RWPE2 (cell line): ENCODE measurements around the gene CEP164.

Experiments used
- ATAC-seq: fragments of 200-7000 bp; cut with Tn5 transposase; 3 replicates; pipeline ENCODE4 v1.9.1; 2021; ENCODE audit warnings: low read depth
- DNase-seq: peaks from one replicate; pipeline ENCODE4 v3.0.0-alpha.2; 2020; ENCODE audit warnings: low spot score
- H3K27ac ChIP-seq: fragments of 450-650 bp; 2 replicates; pipeline ENCODE4 v1.5.1; 2017; ENCODE audit warnings: mild to moderate bottlenecking; ENCODE audit not compliant: poor library complexity, severe bottlenecking
- H3K27me3 ChIP-seq: fragments of 250-450 bp; sonication (Bioruptor Pico); 2 replicates; pipeline ENCODE4 v1.5.1; 2021; ENCODE audit warnings: mild to moderate bottlenecking, moderate library complexity; ENCODE audit not compliant: insufficient read depth, poor library complexity, severe bottlenecking
- H3K36me3 ChIP-seq: fragments of 250-450 bp; sonication (Bioruptor Pico); 2 replicates; pipeline ENCODE4 v1.5.1; 2020; ENCODE audit warnings: low read depth, mild to moderate bottlenecking, moderate library complexity
- H3K4me1 ChIP-seq: fragments of 250-450 bp; sonication (Bioruptor Pico); 2 replicates; pipeline ENCODE4 v1.5.1; 2021; ENCODE audit warnings: mild to moderate bottlenecking, moderate library complexity; ENCODE audit not compliant: insufficient read depth, poor library complexity, severe bottlenecking
- H3K4me3 ChIP-seq: fragments of 250-450 bp; sonication (Bioruptor Pico); 2 replicates; pipeline ENCODE4 v1.5.1; 2021; ENCODE audit warnings: mild to moderate bottlenecking, moderate library complexity; ENCODE audit not compliant: severe bottlenecking
- H3K9me3 ChIP-seq: fragments of 250-450 bp; sonication (Bioruptor Pico); 2 replicates; pipeline ENCODE4 v1.5.1; 2021; ENCODE audit warnings: mild to moderate bottlenecking, moderate library complexity; ENCODE audit not compliant: severe bottlenecking
- CTCF ChIP-seq: fragments of 450-650 bp; IDR thresholded peaks from one replicate; pipeline ENCODE4 v1.5.1; 2017; ENCODE audit warnings: mild to moderate bottlenecking, moderate library complexity; ENCODE audit not compliant: poor library complexity, severe bottlenecking

Gene CEP164

GRCh38 chr11:117435326-117435725 lies 107.7 kb downstream of the CEP164 start:
- Histone ChIP-seq H3K27ac (no peak overlapping the region), H3K36me3 (no peaks in the 10 kb centered on the region), H3K4me3 (no peak overlapping the region), H3K4me1 (no peaks in the 10 kb centered on the region), H3K27me3 (peaks cover 6% of the 10 kb centered on the region), H3K9me3 (no peaks in the 10 kb centered on the region)
- no peak for TF ChIP-seq CTCF
- no peak for DNase-seq
- no peak for ATAC-seq

- Histone ChIP-seq H3K36me3 (no peaks in the 10 kb centered on the region), H3K27me3 (peaks cover 8% of the 10 kb centered on the region), H3K4me1 (no peaks in the 10 kb centered on the region), H3K4me3 (no peak overlapping the region), H3K27ac (no peak overlapping the region), H3K9me3 (no peaks in the 10 kb centered on the region)
- ATAC-seq (no peak), DNase-seq (no peak)
- no peak for TF ChIP-seq CTCF
Observed at GRCh38 chr11:117437041-117437790, 109.6 kb downstream of the CEP164 start.

GRCh38 chr11:117437791-117438130 lies 110.1 kb downstream of the CEP164 start:
- Histone ChIP-seq H3K4me3 (no peak overlapping the region), H3K9me3 (no peaks in the 10 kb centered on the region), H3K27me3 (peaks cover 14% of the 10 kb centered on the region), H3K36me3 (no peaks in the 10 kb centered on the region), H3K27ac (no peak overlapping the region), H3K4me1 (no peaks in the 10 kb centered on the region)
- DNase-seq (no peak), ATAC-seq (no peak)
- no peak for TF ChIP-seq CTCF

- H3K27me3 ChIP-seq = peaks cover 21% of the 10 kb centered on the region
- no peak overlapping the region for H3K27ac ChIP-seq
- H3K9me3 ChIP-seq = no peaks in the 10 kb centered on the region
- no peak overlapping the region for H3K4me3 ChIP-seq
- no peak for TF ChIP-seq CTCF
- no peaks in the 10 kb centered on the region for H3K4me1 ChIP-seq
- ATAC-seq (peak; percentile 53; the same call in 2 of the 3 replicates), DNase-seq (no peak)
- H3K36me3 ChIP-seq = no peaks in the 10 kb centered on the region
Observed at GRCh38 chr11:117438371-117439000, 110.8 kb downstream of the CEP164 start.

- ATAC-seq (no peak), DNase-seq (no peak)
- H3K4me1 ChIP-seq = no peaks in the 10 kb centered on the region
- H3K27ac ChIP-seq = no peak overlapping the region
- TF ChIP-seq CTCF = no peak
- no peaks in the 10 kb centered on the region for H3K9me3 ChIP-seq
- H3K36me3 ChIP-seq = no peaks in the 10 kb centered on the region
- no peak overlapping the region for H3K4me3 ChIP-seq
- H3K27me3 ChIP-seq = peaks cover 29% of the 10 kb centered on the region
Observed at GRCh38 chr11:117439256-117439655, 111.6 kb downstream of the CEP164 start.
